Muscle layer of colon (tissue), 2 donors: ENCODE data around the gene SYP.

Experiments
- H3K27ac ChIP-seq: one replicate; pipeline ENCODE4 v1.7.0; 2013; ENCODE audit warnings: low read depth, mild to moderate bottlenecking, low read length, moderate library complexity
- H3K27me3 ChIP-seq, 2 donors: one replicate each; pipeline ENCODE4 v1.7.0; 2013; ENCODE audit warnings: low read length in 2 of 2, mild to moderate bottlenecking in 2 of 2; ENCODE audit not compliant: insufficient read depth in 2 of 2, control insufficient read depth in 1 of 2
- H3K36me3 ChIP-seq: one replicate; pipeline ENCODE4 v1.7.0; 2013; ENCODE audit warnings: mild to moderate bottlenecking, low read length; ENCODE audit not compliant: insufficient read depth
- H3K4me1 ChIP-seq: one replicate; pipeline ENCODE4 v1.7.0; 2013; ENCODE audit warnings: mild to moderate bottlenecking, low read length; ENCODE audit not compliant: insufficient read depth
- H3K4me3 ChIP-seq, 2 donors: one replicate each; pipeline ENCODE4 v1.7.0; 2013; ENCODE audit warnings: low read length in 2 of 2, low read depth in 1 of 2, mild to moderate bottlenecking in 1 of 2, moderate library complexity in 1 of 2
- H3K9ac ChIP-seq: one replicate; pipeline ENCODE4 v1.7.0; 2013; ENCODE audit warnings: low read length
- H3K9me3 ChIP-seq: one replicate; pipeline ENCODE4 v1.7.0; 2013; ENCODE audit warnings: mild to moderate bottlenecking, low read length
- donor health status: abdominal sarcoma.
- donor health status: Adenocarcinoma of cecum.

Gene SYP

DNA sequence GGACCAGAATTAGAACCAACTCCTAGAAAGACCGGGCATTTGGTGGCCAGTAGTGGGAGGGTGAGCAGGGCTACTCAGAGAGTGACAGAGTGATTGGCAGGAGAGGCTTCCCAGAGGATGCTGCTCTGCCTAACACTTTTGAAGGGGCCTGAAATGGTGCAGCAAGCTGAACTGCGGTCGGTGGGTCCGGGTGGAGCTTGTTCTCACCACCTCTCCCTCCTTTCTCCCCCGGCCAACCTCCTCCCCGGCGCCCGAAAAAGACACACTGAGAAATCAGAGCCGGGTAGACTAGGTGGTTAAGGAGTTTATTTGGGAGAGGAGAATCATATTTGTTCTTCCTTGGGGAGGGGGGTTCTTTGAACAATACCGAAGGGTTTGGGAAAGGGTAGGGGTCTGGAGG lies 12.5 kb downstream of the SYP start:
- Histone ChIP-seq H3K9me3 (no peaks in the 10 kb centered on the region), H3K27ac (no peak overlapping the region), H3K4me1 (peaks cover 14% of the 10 kb centered on the region), H3K36me3 (no peaks in the 10 kb centered on the region), H3K4me3 (no peak overlapping the region), H3K9ac (no peak overlapping the region), H3K27me3 (peaks cover 0 to 7% of the 10 kb centered on the region in 2 donors)

DNA sequence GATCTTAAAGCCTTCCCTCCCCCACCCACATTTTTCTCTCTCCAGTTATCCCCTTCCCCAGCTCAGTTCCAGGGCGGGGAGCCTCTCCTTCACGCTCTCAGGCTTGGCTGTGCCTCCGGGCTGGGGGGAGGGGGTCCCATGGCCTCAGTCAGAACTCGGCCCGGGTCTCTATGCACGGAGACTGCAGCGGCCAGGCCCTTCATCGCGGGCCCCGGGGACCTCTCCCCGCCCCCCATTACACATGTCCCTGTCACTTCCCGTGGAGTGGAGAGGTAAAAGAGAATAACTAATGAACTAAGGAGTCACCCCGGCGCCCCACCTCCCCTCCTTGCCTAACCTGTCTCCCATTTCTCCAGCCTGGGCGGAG lies 13.0 kb downstream of the SYP start:
- Histone ChIP-seq H3K9ac (no peak overlapping the region), H3K36me3 (no peaks in the 10 kb centered on the region), H3K27ac (no peak overlapping the region), H3K4me3 (no peak overlapping the region), H3K4me1 (peaks cover 14% of the 10 kb centered on the region), H3K27me3 (peaks cover 0 to 7% of the 10 kb centered on the region in 2 donors), H3K9me3 (no peaks in the 10 kb centered on the region)

DNA sequence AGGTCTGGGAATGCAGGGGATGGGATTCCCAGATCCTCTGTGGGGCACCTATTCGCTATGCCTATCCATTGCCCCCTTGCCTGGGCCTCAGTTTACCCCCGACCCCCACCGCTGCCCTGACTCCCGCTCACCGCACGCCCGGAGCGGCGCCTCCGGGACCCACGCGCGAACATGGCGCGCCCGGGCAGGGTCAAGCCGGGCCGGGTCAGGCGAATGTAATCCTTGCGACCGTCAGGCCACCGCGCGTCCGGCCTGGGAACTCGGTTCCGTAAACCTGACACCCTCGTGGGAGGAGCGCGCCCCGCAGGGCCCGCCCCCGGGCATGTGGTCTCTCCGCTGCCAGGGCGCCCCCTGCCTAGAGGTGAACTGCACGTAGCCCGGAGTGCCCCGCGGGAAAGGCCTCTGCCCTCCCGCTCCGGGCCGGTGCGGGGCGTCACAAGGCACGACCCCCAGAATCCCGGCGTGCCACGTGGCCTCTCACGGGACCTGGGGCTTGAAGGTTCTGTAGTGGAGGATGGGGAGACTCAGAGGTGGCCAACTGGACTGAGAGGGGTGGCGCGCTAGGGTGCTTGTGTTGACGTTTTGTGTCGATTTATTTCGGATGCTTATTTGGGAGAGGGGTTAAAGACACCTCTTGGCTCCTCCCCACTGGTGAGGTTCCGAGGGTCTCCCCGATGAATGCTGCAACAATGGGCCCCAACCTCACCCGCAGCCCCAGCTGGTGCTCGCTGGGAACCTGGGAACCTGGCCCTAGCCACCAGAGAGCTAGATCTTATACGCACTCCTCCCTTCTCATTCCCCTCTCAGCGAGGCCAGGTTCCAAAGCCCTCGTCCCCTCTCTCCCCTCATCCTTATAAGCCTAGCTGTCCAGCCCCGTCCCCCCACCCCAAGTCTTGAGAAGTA lies 13.6 kb downstream of the SYP start, which contains the start of gene PRICKLE3:
PRICKLE3 (minus strand) TSS at position 249 of the 903 bp plus-strand sequence; CDS start at position 173, 76 bp downstream.
- Histone ChIP-seq H3K9me3 (no peaks in the 10 kb centered on the region), H3K36me3 (no peaks in the 10 kb centered on the region), H3K9ac (no peak within 1 kb of the TSS), H3K27me3 (peaks cover 0 to 7% of the 10 kb centered on the region in 2 donors), H3K4me1 (peaks cover 14% of the 10 kb centered on the region), H3K27ac (peak within 1 kb of the TSS; percentile 57), H3K4me3 (peak within 1 kb of the TSS; percentile 45 to 50)

DNA sequence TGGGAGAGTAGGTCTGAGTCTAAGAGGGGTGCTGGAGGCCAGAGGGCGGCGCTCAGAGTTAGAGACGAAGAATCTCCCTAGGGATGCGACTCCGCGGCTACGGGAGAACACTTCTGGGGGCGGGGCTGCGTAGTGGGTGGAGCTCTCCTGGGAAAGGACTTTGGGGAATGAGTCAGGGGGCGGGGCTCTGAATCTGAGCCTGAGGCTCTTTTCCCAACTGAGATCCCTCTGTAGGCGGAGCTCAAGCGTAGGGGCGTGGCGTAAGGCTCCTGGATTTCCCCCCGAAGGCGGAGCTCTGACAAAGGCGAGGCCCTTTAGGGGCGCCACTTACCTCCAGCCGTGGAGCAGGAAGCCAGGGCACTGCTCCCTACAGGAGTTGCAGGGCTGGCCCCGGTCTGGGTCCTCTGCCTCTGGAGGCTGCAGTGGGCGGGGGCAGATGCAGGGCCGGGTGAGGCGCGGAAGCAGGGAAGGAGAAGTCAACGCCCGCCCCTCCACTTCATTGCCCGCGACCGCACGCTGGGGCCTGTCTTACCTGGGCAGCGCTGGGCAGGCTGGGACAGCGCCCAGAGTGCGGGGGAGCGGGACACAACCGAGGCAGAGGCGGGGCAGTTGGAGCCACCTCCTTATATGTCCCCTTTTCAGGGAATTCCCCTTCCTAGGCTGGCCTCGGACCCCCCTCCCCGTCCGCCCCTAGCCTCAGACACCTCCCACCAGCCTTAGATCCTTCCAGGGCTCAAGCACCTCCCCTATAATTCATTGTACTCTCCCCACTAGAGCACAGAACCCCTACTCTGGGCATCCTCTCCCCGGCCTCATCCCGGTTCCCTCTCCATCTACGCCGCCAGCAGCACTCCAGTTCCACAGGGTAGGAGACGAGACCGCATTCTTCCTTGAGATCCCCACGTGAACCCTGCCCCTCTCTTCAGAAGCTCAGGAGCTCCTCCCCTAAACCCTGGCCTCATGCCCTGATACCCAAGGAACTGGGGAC lies 15.4 kb downstream of the SYP start:
- H3K9me3 ChIP-seq = no peaks in the 10 kb centered on the region
- no peaks in the 10 kb centered on the region for H3K36me3 ChIP-seq
- no peak overlapping the region for H3K27ac ChIP-seq
- peaks cover 14% of the 10 kb centered on the region for H3K4me1 ChIP-seq
- H3K9ac ChIP-seq = no peak overlapping the region
- H3K4me3 ChIP-seq = peak overlapping the region in 1 of 2 donors; percentile 45
- H3K27me3 ChIP-seq = peaks cover 0 to 7% of the 10 kb centered on the region in 2 donors

DNA sequence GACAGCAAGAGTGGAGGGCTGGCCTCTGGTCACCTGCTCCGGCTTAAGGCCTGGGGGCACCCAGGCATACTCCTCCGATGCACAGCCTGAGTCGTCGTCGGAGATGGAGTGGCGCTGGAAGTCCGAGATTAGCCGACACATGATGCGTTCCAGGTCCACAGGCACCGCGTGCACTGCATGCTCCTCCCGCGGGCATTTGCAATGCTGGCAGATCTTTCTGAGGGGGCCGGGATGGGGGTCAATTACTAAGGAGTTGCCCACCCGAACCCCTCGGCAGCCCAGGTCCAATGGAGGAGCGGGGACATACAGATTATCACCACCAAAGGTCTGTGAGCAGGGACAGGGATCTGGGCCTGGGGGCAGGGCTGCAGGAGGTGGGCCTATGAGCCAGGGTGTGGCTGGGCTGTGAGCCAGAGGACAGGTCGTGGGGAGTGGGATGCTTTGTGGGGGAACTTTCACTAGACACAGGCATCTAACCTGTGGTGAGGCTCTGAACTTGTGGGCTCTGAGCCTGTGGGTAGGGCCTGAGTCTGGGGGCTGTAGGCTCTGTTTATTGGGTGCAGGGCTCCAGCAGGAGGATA lies 16.2 kb downstream of the SYP start:
- H3K9me3 ChIP-seq = no peaks in the 10 kb centered on the region
- no peak overlapping the region for H3K4me3 ChIP-seq
- H3K27me3 ChIP-seq = peaks cover 0 to 7% of the 10 kb centered on the region in 2 donors
- peaks cover 14% of the 10 kb centered on the region for H3K4me1 ChIP-seq
- H3K27ac ChIP-seq = no peak overlapping the region
- no peak overlapping the region for H3K9ac ChIP-seq
- H3K36me3 ChIP-seq = no peaks in the 10 kb centered on the region

DNA sequence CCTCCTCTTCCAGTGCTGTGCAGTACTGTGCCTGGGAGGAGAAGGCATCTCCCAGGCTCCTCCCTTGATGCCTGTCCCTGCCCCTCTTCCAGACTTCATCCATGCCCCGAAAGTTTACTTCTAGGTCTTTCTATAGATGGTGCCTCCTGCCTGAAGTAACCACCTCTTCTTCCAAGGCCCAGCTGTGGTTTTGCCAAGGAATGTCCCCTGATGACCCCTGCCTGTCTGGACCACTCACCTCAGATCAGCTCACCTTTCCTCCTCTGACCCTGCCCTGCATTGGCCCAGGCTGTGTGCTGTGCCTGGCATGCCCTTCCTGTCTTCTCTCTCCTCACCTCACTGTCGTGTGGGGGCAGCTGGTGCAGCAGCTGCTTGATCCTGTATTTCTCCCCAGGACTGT lies 20.6 kb downstream of the SYP start:
- no peak overlapping the region for H3K27ac ChIP-seq
- peaks cover 12% of the 10 kb centered on the region for H3K36me3 ChIP-seq
- H3K4me3 ChIP-seq = no peak overlapping the region
- H3K4me1 ChIP-seq = peaks cover 10% of the 10 kb centered on the region
- no peak overlapping the region for H3K9ac ChIP-seq
- H3K9me3 ChIP-seq = no peaks in the 10 kb centered on the region
- peaks cover 0 to 4% of the 10 kb centered on the region in 2 donors for H3K27me3 ChIP-seq

DNA sequence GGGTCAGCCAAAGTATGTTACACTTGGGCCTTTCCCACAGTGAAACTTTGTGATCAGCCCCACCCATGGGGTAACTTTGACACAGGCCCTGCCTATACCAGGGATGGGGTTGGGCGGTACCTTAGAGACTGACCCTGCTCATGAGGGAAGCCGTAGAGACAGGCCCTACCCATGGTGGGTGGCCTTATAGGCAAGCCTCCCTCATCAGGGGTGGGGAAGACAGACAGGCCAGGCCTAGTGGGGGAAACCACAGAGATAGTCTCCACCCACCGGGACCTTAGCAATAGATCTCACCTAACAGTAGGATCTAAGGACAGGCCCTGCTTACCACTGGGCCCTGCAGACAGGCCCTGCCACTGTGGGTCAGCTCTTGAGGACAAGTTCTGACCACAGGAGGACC lies 21.5 kb downstream of the SYP start:
- Histone ChIP-seq H3K9ac (no peak overlapping the region), H3K36me3 (peaks cover 17% of the 10 kb centered on the region), H3K9me3 (no peaks in the 10 kb centered on the region), H3K4me1 (peaks cover 5% of the 10 kb centered on the region), H3K27me3 (peaks cover 0 to 4% of the 10 kb centered on the region in 2 donors), H3K4me3 (no peak overlapping the region), H3K27ac (no peak overlapping the region)

DNA sequence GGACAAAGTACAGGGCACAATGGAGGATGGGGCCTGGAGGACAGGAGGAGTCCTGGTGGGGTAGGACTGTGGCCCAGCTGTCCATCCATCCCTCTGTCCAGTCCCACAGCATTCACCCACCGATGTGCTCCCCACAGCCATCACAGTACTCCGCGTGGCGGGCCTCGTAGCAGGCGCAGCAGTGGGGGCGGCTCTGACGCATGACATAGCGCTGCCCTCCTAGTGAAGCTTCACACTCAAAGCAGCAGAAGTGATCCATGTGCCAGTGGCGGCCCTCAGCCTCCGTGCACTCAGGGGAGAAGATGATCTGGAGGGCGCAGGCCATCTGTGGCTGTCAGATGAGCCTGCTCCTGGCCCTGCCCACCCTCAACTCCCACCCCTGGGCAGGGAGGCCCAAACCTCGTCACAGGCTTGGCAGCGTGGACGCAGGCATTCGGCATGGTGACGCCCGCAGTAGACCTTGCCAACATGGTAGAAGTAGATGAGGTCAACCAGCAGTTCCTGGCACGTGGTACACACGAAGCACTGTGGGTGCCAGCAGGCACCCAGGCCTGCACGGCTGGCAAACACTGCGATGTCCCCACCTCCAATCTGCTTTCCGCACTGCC lies 22.0 kb downstream of the SYP start:
- Histone ChIP-seq H3K36me3 (peaks cover 17% of the 10 kb centered on the region), H3K9ac (no peak overlapping the region), H3K27me3 (peaks cover 0 to 4% of the 10 kb centered on the region in 2 donors), H3K9me3 (no peaks in the 10 kb centered on the region), H3K4me3 (no peak overlapping the region), H3K27ac (no peak overlapping the region), H3K4me1 (peaks cover 5% of the 10 kb centered on the region)

DNA sequence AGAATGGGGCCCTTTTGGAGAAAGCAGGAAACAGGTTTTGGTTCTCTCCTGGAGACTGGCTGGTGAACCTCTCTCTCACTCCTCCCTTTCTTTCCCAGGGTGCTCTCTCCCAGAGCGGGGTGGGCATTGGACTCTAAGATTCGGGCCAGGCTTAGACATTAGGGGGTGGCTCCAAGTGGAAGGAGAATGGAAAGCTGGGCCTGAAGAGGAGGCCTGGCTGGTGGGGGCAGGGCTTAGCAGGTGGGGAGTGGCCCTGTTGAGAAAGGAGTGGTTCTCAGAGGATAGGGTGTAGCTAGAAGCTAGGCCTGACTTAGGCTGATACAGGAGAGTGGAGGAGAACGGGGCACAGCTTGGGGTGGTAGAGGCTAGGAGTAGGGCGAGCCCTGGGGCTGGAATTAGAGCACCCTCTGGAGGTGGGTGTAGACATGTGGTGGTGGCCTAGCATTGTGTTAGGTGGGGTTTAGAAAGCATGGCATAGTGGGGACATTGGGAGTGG lies 22.6 kb downstream of the SYP start:
- H3K4me1 ChIP-seq = peaks cover 5% of the 10 kb centered on the region
- peak overlapping the region; percentile 52 for H3K27ac ChIP-seq
- no peaks in the 10 kb centered on the region for H3K9me3 ChIP-seq
- peaks cover 0 to 4% of the 10 kb centered on the region in 2 donors for H3K27me3 ChIP-seq
- H3K9ac ChIP-seq = no peak overlapping the region
- H3K36me3 ChIP-seq = peaks cover 17% of the 10 kb centered on the region
- no peak overlapping the region for H3K4me3 ChIP-seq

DNA sequence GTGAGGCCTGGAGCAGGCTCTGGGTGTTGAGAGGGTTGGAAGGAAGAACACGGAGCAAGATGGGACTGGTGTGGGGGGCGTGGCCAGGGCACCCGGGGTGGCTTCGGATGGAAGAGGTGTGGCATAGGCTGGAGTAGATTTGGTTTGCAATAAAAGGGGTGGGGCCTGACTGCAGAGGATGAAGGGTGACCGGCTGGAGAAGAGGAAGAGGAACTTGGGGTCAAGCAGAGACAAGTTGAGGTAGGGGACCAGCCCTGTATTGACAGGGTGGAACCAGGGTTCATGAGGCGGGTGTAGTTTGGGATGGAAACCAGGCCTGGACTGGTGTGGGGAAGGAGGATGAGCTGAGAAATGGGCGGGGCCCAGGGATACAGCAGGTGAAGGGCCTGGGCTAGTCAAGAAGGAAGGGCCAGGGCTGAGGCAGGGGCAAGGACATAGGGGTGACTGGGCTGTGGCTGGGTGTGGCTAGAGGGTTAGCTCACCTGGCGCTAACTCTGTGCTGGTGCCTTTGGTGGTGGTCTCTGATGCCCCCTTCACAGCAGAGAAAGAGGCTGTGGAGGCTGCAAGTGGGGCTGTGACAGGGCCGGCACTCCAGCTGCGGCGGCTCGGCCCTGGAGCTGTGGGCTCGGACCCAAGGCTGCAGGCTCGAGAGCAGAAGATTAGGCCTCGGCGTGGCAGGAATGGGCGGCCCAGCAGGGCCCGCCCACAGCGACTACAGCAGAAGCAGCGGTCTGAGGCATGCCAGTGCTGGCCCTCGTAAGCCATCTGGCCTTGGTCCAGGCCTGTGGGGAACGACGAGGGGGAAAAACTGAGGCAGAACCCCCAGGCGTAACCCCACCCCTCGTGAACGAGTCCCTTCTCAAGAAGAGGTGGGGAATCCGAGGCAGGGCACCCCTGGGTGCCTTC lies 23.3 kb downstream of the SYP start:
- Histone ChIP-seq H3K4me1 (peaks cover 5% of the 10 kb centered on the region), H3K36me3 (peaks cover 17% of the 10 kb centered on the region), H3K9me3 (no peaks in the 10 kb centered on the region), H3K27me3 (peaks cover 0 to 4% of the 10 kb centered on the region in 2 donors), H3K9ac (no peak overlapping the region), H3K4me3 (no peak overlapping the region), H3K27ac (peak overlapping the region; percentile 32)
